GM06990 (cell line): ENCODE results near the gene SIK2.

ENCODE experiments used
- DNase-seq: peaks from one replicate; pipeline ENCODE4 v3.0.0-alpha.2; 2011; ENCODE audit not compliant: insufficient read length; ENCODE audit errors: extremely low read depth
- H3K27me3 ChIP-seq: replicated peaks from 2 replicates; pipeline ENCODE4 v1.6.0; 2011; ENCODE audit warnings: low read length; ENCODE audit not compliant: control insufficient read depth, insufficient read depth
- H3K36me3 ChIP-seq: 2 replicates; pipeline ENCODE4 v1.5.1; 2011; ENCODE audit warnings: low read length; ENCODE audit not compliant: control insufficient read depth, insufficient read depth
- H3K4me3 ChIP-seq: replicated peaks from 2 replicates; pipeline ENCODE4 v1.5.1; 2011; ENCODE audit warnings: low read depth, mild to moderate bottlenecking, control low read depth, low read length
- TF ChIP-seq, protein P1 (sequence below): IDR thresholded peaks from 2 replicates; pipeline ENCODE4 v1.5.1; 2011; ENCODE audit warnings: low read length, control low read depth, mild to moderate bottlenecking, inconsistent platforms; ENCODE audit not compliant: insufficient read depth, poor library complexity, severe bottlenecking

The SIK2 gene

DNA sequence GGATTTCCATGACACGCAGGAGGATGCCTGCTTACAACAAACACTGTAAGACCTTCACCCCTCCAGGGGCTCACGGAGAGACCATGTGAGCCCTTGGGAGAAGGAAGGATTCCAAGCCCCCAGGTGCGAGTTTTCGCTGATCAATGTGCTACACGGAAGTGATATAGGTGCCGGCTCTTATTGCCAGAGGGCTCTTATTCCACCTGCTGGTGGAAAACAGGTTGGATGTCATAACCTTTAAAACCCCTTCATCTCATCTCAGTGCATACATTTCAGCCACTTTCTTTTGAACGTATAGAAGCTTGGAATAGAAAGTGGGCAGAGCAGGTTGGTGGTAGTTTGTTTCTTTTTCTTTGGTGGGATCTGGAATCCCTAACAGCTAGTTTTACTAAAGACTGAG, 35.9 kb upstream of the SIK2 start:
- Histone ChIP-seq H3K4me3 (no peak overlapping the region), H3K36me3 (no peaks in the 10 kb centered on the region), H3K27me3 (no peaks in the 10 kb centered on the region)
- TF ChIP-seq, protein P1, sequence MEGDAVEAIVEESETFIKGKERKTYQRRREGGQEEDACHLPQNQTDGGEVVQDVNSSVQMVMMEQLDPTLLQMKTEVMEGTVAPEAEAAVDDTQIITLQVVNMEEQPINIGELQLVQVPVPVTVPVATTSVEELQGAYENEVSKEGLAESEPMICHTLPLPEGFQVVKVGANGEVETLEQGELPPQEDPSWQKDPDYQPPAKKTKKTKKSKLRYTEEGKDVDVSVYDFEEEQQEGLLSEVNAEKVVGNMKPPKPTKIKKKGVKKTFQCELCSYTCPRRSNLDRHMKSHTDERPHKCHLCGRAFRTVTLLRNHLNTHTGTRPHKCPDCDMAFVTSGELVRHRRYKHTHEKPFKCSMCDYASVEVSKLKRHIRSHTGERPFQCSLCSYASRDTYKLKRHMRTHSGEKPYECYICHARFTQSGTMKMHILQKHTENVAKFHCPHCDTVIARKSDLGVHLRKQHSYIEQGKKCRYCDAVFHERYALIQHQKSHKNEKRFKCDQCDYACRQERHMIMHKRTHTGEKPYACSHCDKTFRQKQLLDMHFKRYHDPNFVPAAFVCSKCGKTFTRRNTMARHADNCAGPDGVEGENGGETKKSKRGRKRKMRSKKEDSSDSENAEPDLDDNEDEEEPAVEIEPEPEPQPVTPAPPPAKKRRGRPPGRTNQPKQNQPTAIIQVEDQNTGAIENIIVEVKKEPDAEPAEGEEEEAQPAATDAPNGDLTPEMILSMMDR: no peak
- DNase-seq: no peak

DNA sequence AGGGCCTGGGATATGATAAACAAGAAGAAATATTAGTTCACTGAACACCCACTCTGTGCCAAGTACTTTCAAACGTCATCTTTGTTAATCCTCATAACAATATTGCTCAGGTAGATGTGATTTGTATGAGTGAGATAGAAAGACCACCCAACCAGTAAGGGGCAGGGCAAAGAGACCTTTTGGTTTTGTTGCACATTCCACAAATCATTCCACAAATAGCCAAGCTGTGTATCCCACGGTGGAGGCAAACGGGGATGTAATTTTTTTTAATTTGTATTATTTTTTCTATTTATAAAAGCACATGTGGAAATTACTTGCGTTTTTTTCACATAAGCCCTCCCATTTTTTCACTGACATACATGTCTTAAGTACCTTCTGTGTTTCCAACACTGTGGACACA, 32.8 kb upstream of the SIK2 start:
- Histone ChIP-seq H3K4me3 (no peak overlapping the region), H3K27me3 (no peaks in the 10 kb centered on the region), H3K36me3 (no peaks in the 10 kb centered on the region)
- DNase-seq: no peak
- TF ChIP-seq, protein P1: no peak

DNA sequence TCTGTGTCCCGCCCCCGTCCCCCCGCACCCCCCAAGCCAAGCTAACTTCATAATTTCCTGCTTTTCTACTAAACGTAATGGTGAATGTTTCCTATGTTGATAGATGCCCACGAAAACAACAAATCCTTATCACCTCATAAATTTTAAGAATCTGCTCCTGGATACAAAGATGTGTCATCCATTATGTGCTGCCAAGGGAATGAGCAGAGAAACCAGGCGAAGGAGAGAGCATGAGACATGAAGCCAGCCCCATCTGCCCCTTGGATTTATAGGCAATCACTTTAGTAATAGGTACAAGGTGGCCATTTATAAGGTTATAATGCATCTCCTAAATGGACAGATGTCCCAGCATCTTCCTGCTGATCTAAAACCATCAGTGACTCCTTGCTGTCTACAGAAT, 31.5 kb upstream of the SIK2 start:
- TF ChIP-seq, protein P1: no peak
- Histone ChIP-seq H3K27me3 (no peaks in the 10 kb centered on the region), H3K4me3 (no peak overlapping the region), H3K36me3 (no peaks in the 10 kb centered on the region)
- no peak for DNase-seq

DNA sequence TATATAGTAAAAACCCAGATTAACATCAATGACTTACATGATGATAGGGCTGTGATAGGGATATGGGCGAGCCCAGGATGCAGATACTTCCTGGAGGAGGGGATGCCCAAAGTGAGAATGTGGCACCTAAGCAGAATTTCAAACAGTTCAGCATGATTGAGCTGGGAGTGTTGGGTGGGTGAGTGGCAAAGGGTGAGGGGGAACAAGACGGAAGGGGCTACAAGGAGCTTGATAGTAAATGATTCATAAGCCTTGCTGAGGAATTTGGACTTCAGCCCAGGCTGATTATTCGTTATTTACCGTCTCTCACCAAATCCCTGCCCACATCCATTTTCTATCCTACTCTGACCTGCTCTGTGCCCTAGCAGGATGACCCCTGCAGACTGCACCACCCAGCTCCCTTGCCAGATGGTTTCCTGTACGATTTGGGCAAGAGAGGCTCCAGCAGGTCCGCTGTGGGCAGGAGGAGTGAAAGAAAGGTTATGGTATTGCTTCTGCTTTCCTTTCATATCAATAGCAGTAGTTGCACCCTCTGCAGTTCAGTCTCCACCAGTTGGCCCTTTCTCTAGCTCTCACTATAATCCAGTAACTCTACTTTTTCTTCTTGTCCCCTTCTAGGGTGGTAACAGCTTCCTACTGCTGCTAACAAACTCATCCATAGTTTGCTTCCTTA, 30.3 kb upstream of the SIK2 start:
- Histone ChIP-seq H3K36me3 (no peaks in the 10 kb centered on the region), H3K4me3 (no peak overlapping the region), H3K27me3 (no peaks in the 10 kb centered on the region)
- TF ChIP-seq, protein P1: no peak
- no peak for DNase-seq

DNA sequence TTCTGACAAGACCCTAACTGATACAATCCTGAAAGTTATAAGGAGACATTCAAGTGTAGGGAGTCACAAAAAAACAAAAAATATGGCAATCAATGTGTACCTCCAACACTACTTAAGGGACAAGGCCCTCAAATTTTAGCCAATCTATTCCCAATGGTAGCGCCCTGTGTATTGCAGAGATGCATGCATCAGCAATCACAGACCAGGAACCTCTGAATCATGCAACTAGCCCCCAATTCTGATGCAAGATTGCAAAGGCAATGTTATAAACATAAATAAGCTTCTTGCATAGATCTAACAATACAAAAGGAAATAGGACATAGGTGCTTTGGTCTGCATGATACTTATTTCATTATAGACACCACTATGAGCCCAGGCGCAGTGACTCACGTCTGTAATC, 29.7 kb upstream of the SIK2 start:
- DNase-seq: no peak
- H3K36me3 ChIP-seq: no peaks in the 10 kb centered on the region
- H3K27me3 ChIP-seq: no peaks in the 10 kb centered on the region
- no peak overlapping the region for H3K4me3 ChIP-seq
- TF ChIP-seq, protein P1: no peak

DNA sequence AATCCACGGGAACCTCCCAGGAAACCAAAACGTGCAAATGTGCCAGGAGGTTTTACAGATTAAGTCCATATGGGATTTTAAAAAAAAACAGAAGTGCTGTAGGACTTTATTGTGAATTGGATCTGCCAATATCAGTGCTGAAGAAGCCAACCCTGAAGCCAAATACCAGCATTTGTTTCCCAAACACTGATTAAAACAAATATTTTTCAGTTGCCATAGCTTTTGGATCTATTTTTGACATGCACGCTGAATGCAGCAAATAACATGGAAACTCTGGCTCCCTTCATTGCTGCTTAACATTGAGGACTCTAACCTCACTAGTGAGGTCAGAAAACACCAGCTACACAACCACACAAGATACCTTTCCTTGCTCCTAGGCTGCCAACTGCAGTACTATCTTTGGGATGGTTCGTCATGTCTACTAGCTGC, 28.4 kb upstream of the SIK2 start:
- TF ChIP-seq, protein P1: no peak
- Histone ChIP-seq H3K36me3 (no peaks in the 10 kb centered on the region), H3K4me3 (no peak overlapping the region), H3K27me3 (no peaks in the 10 kb centered on the region)
- no peak for DNase-seq
